HG02938 (cell line): Measurements from ENCODE around the gene DENND1A.
A peak's percentile ranks its signal among the peaks of the same experiment; 100 is the strongest.
"Not testable (repeated sequence)": the region's sequence is repeated elsewhere in the genome, so short reads cannot be mapped to it uniquely, and the experiment has no call there.

Experiments
- ATAC-seq: cut with Tn5 transposase; IDR thresholded peaks from one replicate; pipeline ENCODE4 v1.9.1; 2021; ENCODE audit warnings: mild to moderate bottlenecking, moderate library complexity; ENCODE audit not compliant: unreplicated experiment

The DENND1A gene

GRCh38 chr9:123929870-123930831 lies at the start of gene DENND1A:
DENND1A (minus strand) TSS chr9:123930126; CDS start chr9:123929905, 221 bp downstream.
- peak; percentile 64 for ATAC-seq

- no peak for ATAC-seq
Measured at GRCh38 chr9:123978981-123979380, 49.1 kb upstream of the DENND1A start.

- not testable (repeated sequence) for ATAC-seq
Measured at GRCh38 chr9:123976579-123976978, 46.7 kb upstream of the DENND1A start.

- no peak for ATAC-seq
Measured at GRCh38 chr9:123975871-123976270, 45.9 kb upstream of the DENND1A start.

GRCh38 chr9:123974471-123974870 lies 44.5 kb upstream of the DENND1A start:
- no peak for ATAC-seq

- no peak for ATAC-seq
Measured at GRCh38 chr9:123973590-123974223, 43.8 kb upstream of the DENND1A start.

- ATAC-seq, result no peak
Measured at GRCh38 chr9:123972618-123973017, 42.7 kb upstream of the DENND1A start.

GRCh38 chr9:123967323-123967722 lies 37.4 kb upstream of the DENND1A start:
- ATAC-seq, result no peak

- no peak for ATAC-seq
Measured at GRCh38 chr9:123965801-123966686, 36.1 kb upstream of the DENND1A start.

- no peak for ATAC-seq
Measured at GRCh38 chr9:123964761-123965160, 34.8 kb upstream of the DENND1A start.

- ATAC-seq, result no peak
Measured at GRCh38 chr9:123960965-123961364, 31.0 kb upstream of the DENND1A start.

- no peak for ATAC-seq
Measured at GRCh38 chr9:123960366-123960765, 30.4 kb upstream of the DENND1A start.

- no peak for ATAC-seq
Measured at GRCh38 chr9:123959787-123960186, 29.9 kb upstream of the DENND1A start.

- ATAC-seq, result no peak
Measured at GRCh38 chr9:123957731-123958130, 27.8 kb upstream of the DENND1A start.

- no peak for ATAC-seq
Measured at GRCh38 chr9:123957168-123957721, 27.3 kb upstream of the DENND1A start.

- no peak for ATAC-seq
Measured at GRCh38 chr9:123955637-123956036, 25.7 kb upstream of the DENND1A start.

GRCh38 chr9:123954518-123955280 lies 24.8 kb upstream of the DENND1A start:
- no peak for ATAC-seq

GRCh38 chr9:123952641-123953495 lies 22.9 kb upstream of the DENND1A start:
- no peak for ATAC-seq

- no peak for ATAC-seq
Measured at GRCh38 chr9:123948286-123948685, 18.4 kb upstream of the DENND1A start.
